Mammary epithelial cell (primary cell): Measurements from ENCODE around the gene ACOT12.

Experiments used
- EZH2 ChIP-seq: IDR thresholded peaks from 2 replicates; pipeline ENCODE4 v1.6.1; 2012; ENCODE audit warnings: low read length, inconsistent platforms, borderline replicate concordance
- TF ChIP-seq, protein P1 (sequence below), 2 donors: IDR thresholded peaks in 1 of 2; conservative IDR thresholded peaks in 1 of 2; 2 replicates each; pipeline ENCODE4 v1.5.1; 2011 to 2012; ENCODE audit warnings: inconsistent platforms in 2 of 2, low read length in 2 of 2, mild to moderate bottlenecking in 2 of 2, control low read depth in 1 of 2, low read depth in 1 of 2; ENCODE audit not compliant: insufficient read depth in 1 of 2; ENCODE audit errors: extremely low read depth in 1 of 2

DNA sequence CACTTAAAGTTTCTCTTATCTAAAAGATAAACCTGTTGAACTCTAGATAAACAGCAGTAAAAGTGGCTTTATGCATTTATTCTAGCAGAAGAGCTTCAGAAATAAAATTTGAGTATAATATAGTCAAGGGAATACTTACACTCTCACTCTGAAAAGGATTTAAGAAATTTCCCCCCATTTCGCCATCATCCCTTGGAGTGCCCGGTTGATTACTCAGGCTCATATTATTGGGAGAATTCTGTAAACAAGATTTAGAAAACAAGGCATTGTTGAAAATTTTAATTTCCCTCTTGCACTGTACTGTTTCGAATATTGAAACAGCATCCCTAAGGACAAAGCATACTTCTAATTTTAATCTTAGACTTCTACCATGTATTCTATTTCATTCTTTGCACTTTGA lies 34.5 kb upstream of the ACOT12 start:
- TF ChIP-seq, protein P1, sequence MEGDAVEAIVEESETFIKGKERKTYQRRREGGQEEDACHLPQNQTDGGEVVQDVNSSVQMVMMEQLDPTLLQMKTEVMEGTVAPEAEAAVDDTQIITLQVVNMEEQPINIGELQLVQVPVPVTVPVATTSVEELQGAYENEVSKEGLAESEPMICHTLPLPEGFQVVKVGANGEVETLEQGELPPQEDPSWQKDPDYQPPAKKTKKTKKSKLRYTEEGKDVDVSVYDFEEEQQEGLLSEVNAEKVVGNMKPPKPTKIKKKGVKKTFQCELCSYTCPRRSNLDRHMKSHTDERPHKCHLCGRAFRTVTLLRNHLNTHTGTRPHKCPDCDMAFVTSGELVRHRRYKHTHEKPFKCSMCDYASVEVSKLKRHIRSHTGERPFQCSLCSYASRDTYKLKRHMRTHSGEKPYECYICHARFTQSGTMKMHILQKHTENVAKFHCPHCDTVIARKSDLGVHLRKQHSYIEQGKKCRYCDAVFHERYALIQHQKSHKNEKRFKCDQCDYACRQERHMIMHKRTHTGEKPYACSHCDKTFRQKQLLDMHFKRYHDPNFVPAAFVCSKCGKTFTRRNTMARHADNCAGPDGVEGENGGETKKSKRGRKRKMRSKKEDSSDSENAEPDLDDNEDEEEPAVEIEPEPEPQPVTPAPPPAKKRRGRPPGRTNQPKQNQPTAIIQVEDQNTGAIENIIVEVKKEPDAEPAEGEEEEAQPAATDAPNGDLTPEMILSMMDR (conservative IDR thresholded peaks at IDR 0.05 in 1 of 2, IDR thresholded peaks at IDR 0.05 in 1 of 2; ENCODE audit: extremely low read depth in 1 of 2, insufficient read depth in 1 of 2, low read depth in 1 of 2, low read length in 2 of 2), result no peak
- no peak for TF ChIP-seq EZH2
